ENCODE measurements around the gene NFATC4.
"Not testable (repeated sequence)": the region's sequence is repeated elsewhere in the genome, so short reads cannot be mapped to it uniquely, and the experiment has no call there.

Gene NFATC4

GRCh38 chr14:24367514-24368211, at the start of gene NFATC4:
Gene NFATC4, plus strand, starts transcription at chr14:24368184. Its CDS starts 157 bp downstream, at chr14:24368341.
- no peak for DNase-seq

GRCh38 chr14:24321212-24321975, 46.6 kb upstream of the NFATC4 start:
- no peak for DNase-seq

- DNase-seq: no peak
Observed at GRCh38 chr14:24322672-24323071, 45.3 kb upstream of the NFATC4 start.

GRCh38 chr14:24323341-24323740, 44.6 kb upstream of the NFATC4 start:
- DNase-seq: no peak

- no peak for DNase-seq
Observed at GRCh38 chr14:24324024-24324423, 44.0 kb upstream of the NFATC4 start.

GRCh38 chr14:24325041-24325530, 42.9 kb upstream of the NFATC4 start:
- DNase-seq: no peak

- DNase-seq: no peak
Observed at GRCh38 chr14:24325963-24326362, 42.0 kb upstream of the NFATC4 start.

- DNase-seq: no peak
Observed at GRCh38 chr14:24327303-24327702, 40.7 kb upstream of the NFATC4 start.

- DNase-seq: not testable (repeated sequence)
Observed at GRCh38 chr14:24327914-24328313, 40.1 kb upstream of the NFATC4 start.

- no peak for DNase-seq
Observed at GRCh38 chr14:24329073-24329663, 38.8 kb upstream of the NFATC4 start.

- peak in 1 of 2 donors; percentile 33 for DNase-seq
Observed at GRCh38 chr14:24329736-24330135, 38.2 kb upstream of the NFATC4 start.

GRCh38 chr14:24330973-24331674, 36.9 kb upstream of the NFATC4 start:
- no peak for DNase-seq

GRCh38 chr14:24331731-24332267, 36.2 kb upstream of the NFATC4 start:
- DNase-seq: no peak

GRCh38 chr14:24332268-24332993, 35.6 kb upstream of the NFATC4 start:
- DNase-seq: peak; percentile 72 to 77

- DNase-seq: no peak
Observed at GRCh38 chr14:24334431-24335291, 33.3 kb upstream of the NFATC4 start, which contains the start of gene ADCY4. Gene ADCY4, minus strand, starts transcription at chr14:24335071. Its CDS starts 419 bp downstream, at chr14:24334652.

GRCh38 chr14:24335461-24336171, 32.4 kb upstream of the NFATC4 start:
- DNase-seq: no peak

- DNase-seq: no peak
Observed at GRCh38 chr14:24337144-24337823, 30.7 kb upstream of the NFATC4 start.

GRCh38 chr14:24337824-24338175, 30.2 kb upstream of the NFATC4 start:
- DNase-seq: no peak

GRCh38 chr14:24338843-24339242, 29.1 kb upstream of the NFATC4 start:
- DNase-seq: no peak

Measured in stimulated activated CD4-positive, alpha-beta T cell treated with anti-CD3 and anti-CD28 coated beads, Interleukin-2, amount 100 ng/mL, for 48 hours (primary cell).